HEK293 (cell line): ENCODE results near the gene BRCA1.

Experiments
- CTCF ChIA-PET: fragments of 350-600 bp; formaldehyde crosslinking; extraction: SDS; loops from one replicate; lab custom pipeline; 2021; ENCODE audit warnings: antibody characterized with exemption; lab: Yijun Ruan, JAX
- POLR2A ChIA-PET: fragments of 300-600 bp; formaldehyde crosslinking; extraction: SDS; loops from one replicate; lab custom pipeline; 2020; ENCODE audit warnings: antibody characterized with exemption, inconsistent platforms; lab: Yijun Ruan, JAX
- H3K27ac ChIP-seq: fragments of 200-500 bp; sonication (Bioruptor generic); 2 replicates; pipeline ENCODE4 v1.5.1; 2014; ENCODE audit warnings: low read depth, low read length, control low read depth, inconsistent platforms; ENCODE audit errors: extremely low read depth
- H3K36me3 ChIP-seq, 2 experiments: fragments of 200-500 bp in 1 of 2; sonication (Bioruptor generic) in 1 of 2; 1 replicate in 1 of 2; 2 replicates in 1 of 2; pipeline ENCODE4 v1.5.1; 2014 to 2017; ENCODE audit warnings: inconsistent platforms in 2 of 2, low read length in 2 of 2; ENCODE audit not compliant: control insufficient read depth in 2 of 2, insufficient read depth in 1 of 2
- H3K4me1 ChIP-seq: fragments of 200-500 bp; sonication (Bioruptor generic); 2 replicates; pipeline ENCODE4 v1.5.1; 2014; ENCODE audit warnings: mild to moderate bottlenecking, low read length, inconsistent platforms; ENCODE audit not compliant: control insufficient read depth, insufficient read depth
- H3K4me3 ChIP-seq: 2 replicates; pipeline ENCODE4 v1.5.1; 2011; ENCODE audit warnings: low read depth, mild to moderate bottlenecking, control low read depth, low read length, moderate library complexity
- H3K9me3 ChIP-seq: fragments of 200-500 bp; sonication (Bioruptor generic); 2 replicates; pipeline ENCODE4 v1.5.1; 2014; ENCODE audit warnings: low read depth, low read length, inconsistent platforms; ENCODE audit not compliant: control insufficient read depth, insufficient read depth
- CTCF ChIP-seq: fragments of 450-650 bp; formaldehyde crosslinking; IDR thresholded peaks from 2 replicates; pipeline ENCODE4 v1.5.1; 2016; ENCODE audit warnings: missing biosample characterization, missing genetic modification characterization
- FEZF1 ChIP-seq: fragments of 450-650 bp; formaldehyde crosslinking; IDR thresholded peaks from 2 replicates; pipeline ENCODE4 v1.5.1; 2016; ENCODE audit warnings: missing biosample characterization, missing genetic modification characterization
- GLI2 ChIP-seq: fragments of 450-650 bp; formaldehyde crosslinking; IDR thresholded peaks from 2 replicates; pipeline ENCODE4; 2017; ENCODE audit warnings: missing biosample characterization, missing genetic modification characterization, low read depth, borderline replicate concordance
- KLF7 ChIP-seq: fragments of 450-650 bp; formaldehyde crosslinking; IDR thresholded peaks from 2 replicates; pipeline ENCODE4 v1.5.1; 2016; ENCODE audit warnings: missing biosample characterization, missing genetic modification characterization, borderline replicate concordance
- YY2 ChIP-seq: fragments of 450-650 bp; formaldehyde crosslinking; IDR thresholded peaks from 2 replicates; pipeline ENCODE4 v1.5.1; 2016; ENCODE audit warnings: missing biosample characterization, missing genetic modification characterization
- ZNF132 ChIP-seq: fragments of 450-650 bp; formaldehyde crosslinking; IDR thresholded peaks from 2 replicates; pipeline ENCODE4 v1.5.1; 2017; ENCODE audit warnings: missing biosample characterization, missing genetic modification characterization, borderline replicate concordance
- ZNF341 ChIP-seq: fragments of 450-650 bp; formaldehyde crosslinking; IDR thresholded peaks from 2 replicates; pipeline ENCODE4; 2016; ENCODE audit warnings: low read depth, missing biosample characterization, missing genetic modification characterization
- ZNF426 ChIP-seq: fragments of 450-650 bp; formaldehyde crosslinking; IDR thresholded peaks from 2 replicates; pipeline ENCODE4 v1.5.1; 2017; ENCODE audit warnings: missing biosample characterization, missing genetic modification characterization, mild to moderate bottlenecking, inconsistent platforms, moderate library complexity
- ZNF433 ChIP-seq: fragments of 450-650 bp; formaldehyde crosslinking; IDR thresholded peaks from 2 replicates; pipeline ENCODE4 v1.5.1; 2016; ENCODE audit warnings: missing biosample characterization, missing genetic modification characterization, low read depth
- ZNF530 ChIP-seq: fragments of 450-650 bp; formaldehyde crosslinking; IDR thresholded peaks from 2 replicates; pipeline ENCODE4 v1.5.1; 2016; ENCODE audit warnings: low read depth, missing biosample characterization, missing genetic modification characterization
- ZNF558 ChIP-seq: fragments of 450-650 bp; formaldehyde crosslinking; IDR thresholded peaks from 2 replicates; pipeline ENCODE4 v1.5.1; 2016; ENCODE audit warnings: missing biosample characterization, missing genetic modification characterization
- ZNF600 ChIP-seq: fragments of 450-650 bp; formaldehyde crosslinking; IDR thresholded peaks from 2 replicates; pipeline ENCODE4 v1.5.1; 2016; ENCODE audit warnings: missing biosample characterization, missing genetic modification characterization
- ZNF664 ChIP-seq: fragments of 450-650 bp; formaldehyde crosslinking; IDR thresholded peaks from 2 replicates; pipeline ENCODE4 v1.5.1; 2016; ENCODE audit warnings: missing biosample characterization, missing genetic modification characterization
- ZNF701 ChIP-seq: fragments of 450-650 bp; formaldehyde crosslinking; IDR thresholded peaks from 2 replicates; pipeline ENCODE4 v1.5.1; 2016; ENCODE audit warnings: missing biosample characterization, missing genetic modification characterization
- TF ChIP-seq, protein P1 (sequence below): fragments of 450-650 bp; formaldehyde crosslinking; IDR thresholded peaks from 2 replicates; pipeline ENCODE4 v1.5.1; 2017; ENCODE audit warnings: missing biosample characterization, missing genetic modification characterization
- TF ChIP-seq, protein P2 (sequence below): fragments of 450-650 bp; IDR thresholded peaks from 2 replicates; pipeline ENCODE4 v1.5.1; 2018; ENCODE audit warnings: missing biosample characterization, missing genetic modification characterization

Gene BRCA1

GRCh38 chr17:43013296-43013695 is 111.9 kb downstream of the BRCA1 start:
- Histone ChIP-seq H3K9me3 (no peaks in the 10 kb centered on the region), H3K4me1 (no peaks in the 10 kb centered on the region; the same call in 1 of the 2 replicates), H3K36me3 (peaks cover 0 to 48% of the 10 kb centered on the region in 2 experiments; a peak in 2 of 3 replicates), H3K27ac (no peak overlapping the region)
- POLR2A ChIA-PET = interaction anchor here (0.6 to 2.7 kb wide), 5 partner anchors 8 to 15 kb away, joined by 3 to 14 read pairs (median 6); partner anchors contain the start of genes RPL27 and VAT1
- no peak for TF ChIP-seq KLF7 (tag by site-specific recombination)
- TF ChIP-seq ZNF600 (tag by site-specific recombination) = peak; percentile 45; the same call in 1 of the 2 replicates
- TF ChIP-seq ZNF701 = no peak
- TF ChIP-seq ZNF664 (tag by site-specific recombination) = no peak
- no peak for TF ChIP-seq ZNF426
- TF ChIP-seq, protein P1, sequence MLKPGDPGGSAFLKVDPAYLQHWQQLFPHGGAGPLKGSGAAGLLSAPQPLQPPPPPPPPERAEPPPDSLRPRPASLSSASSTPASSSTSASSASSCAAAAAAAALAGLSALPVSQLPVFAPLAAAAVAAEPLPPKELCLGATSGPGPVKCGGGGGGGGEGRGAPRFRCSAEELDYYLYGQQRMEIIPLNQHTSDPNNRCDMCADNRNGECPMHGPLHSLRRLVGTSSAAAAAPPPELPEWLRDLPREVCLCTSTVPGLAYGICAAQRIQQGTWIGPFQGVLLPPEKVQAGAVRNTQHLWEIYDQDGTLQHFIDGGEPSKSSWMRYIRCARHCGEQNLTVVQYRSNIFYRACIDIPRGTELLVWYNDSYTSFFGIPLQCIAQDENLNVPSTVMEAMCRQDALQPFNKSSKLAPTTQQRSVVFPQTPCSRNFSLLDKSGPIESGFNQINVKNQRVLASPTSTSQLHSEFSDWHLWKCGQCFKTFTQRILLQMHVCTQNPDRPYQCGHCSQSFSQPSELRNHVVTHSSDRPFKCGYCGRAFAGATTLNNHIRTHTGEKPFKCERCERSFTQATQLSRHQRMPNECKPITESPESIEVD (tag by site-specific recombination) = no peak
- TF ChIP-seq ZNF132 (tag by site-specific recombination) = no peak
- no peak for TF ChIP-seq ZNF433 (tag by site-specific recombination)
- TF ChIP-seq, all 188 proteins: peak for 1
- H3K4me3 ChIP-seq = no peak overlapping the region
- CTCF ChIA-PET = interaction anchor here (0.6 to 0.7 kb wide), 2 partner anchors 170 to 198 kb away, joined by 3 read pairs; no protein-coding TSS in a partner anchor

GRCh38 chr17:43011728-43012472 is 113.3 kb downstream of the BRCA1 start:
- peaks cover 0 to 39% of the 10 kb centered on the region in 2 experiments; a peak in 1 of 3 replicates for H3K36me3 ChIP-seq
- no peak overlapping the region for H3K27ac ChIP-seq
- ChIA-PET POLR2A (interaction anchor here (1.3 to 3.4 kb wide), 4 partner anchors 10 to 14 kb away, joined by 5 to 29 read pairs (median 10); partner anchors contain the start of genes RPL27 and VAT1), CTCF (interaction anchor here (0.6 to 1.3 kb wide), 3 partner anchors 12 to 552 kb away, joined by 3 to 5 read pairs (median 3); no protein-coding TSS in a partner anchor)
- H3K4me1 ChIP-seq = no peaks in the 10 kb centered on the region
- no peak overlapping the region for H3K4me3 ChIP-seq
- no peak for TF ChIP-seq CTCF (tag by site-specific recombination)
- no peak for TF ChIP-seq ZNF558 (tag by site-specific recombination)
- TF ChIP-seq ZNF341 (tag by site-specific recombination) = no peak
- TF ChIP-seq ZNF530 (tag by site-specific recombination) = no peak
- no peak for TF ChIP-seq GLI2 (tag by site-specific recombination)
- TF ChIP-seq FEZF1 = no peak
- TF ChIP-seq YY2 (tag by site-specific recombination) = no peak
- TF ChIP-seq, protein P2, sequence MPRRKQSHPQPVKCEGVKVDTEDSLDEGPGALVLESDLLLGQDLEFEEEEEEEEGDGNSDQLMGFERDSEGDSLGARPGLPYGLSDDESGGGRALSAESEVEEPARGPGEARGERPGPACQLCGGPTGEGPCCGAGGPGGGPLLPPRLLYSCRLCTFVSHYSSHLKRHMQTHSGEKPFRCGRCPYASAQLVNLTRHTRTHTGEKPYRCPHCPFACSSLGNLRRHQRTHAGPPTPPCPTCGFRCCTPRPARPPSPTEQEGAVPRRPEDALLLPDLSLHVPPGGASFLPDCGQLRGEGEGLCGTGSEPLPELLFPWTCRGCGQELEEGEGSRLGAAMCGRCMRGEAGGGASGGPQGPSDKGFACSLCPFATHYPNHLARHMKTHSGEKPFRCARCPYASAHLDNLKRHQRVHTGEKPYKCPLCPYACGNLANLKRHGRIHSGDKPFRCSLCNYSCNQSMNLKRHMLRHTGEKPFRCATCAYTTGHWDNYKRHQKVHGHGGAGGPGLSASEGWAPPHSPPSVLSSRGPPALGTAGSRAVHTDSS = no peak
- H3K9me3 ChIP-seq = no peaks in the 10 kb centered on the region
